Transverse colon (tissue), 3 donors: ENCODE measurements around the gene LAPTM5.

Source experiments
- CTCF ChIP-seq, 5 experiments: fragments of 200-600 bp in 3 of 5; fragments of 450-650 bp in 2 of 5; sonication (generic) in 3 of 5; IDR thresholded peaks; 1 replicate in 2 of 5; 2 replicates in 3 of 5; pipeline ENCODE4 v1.5.1; 2016 to 2017; ENCODE audit warnings: antibody characterized with exemption in 5 of 5, inconsistent platforms in 3 of 5, mild to moderate bottlenecking in 2 of 5, moderate library complexity in 1 of 5
- EP300 ChIP-seq: sonication (generic); formaldehyde crosslinking; IDR thresholded peaks from one replicate; pipeline ENCODE4 v1.6.1; 2017; ENCODE audit warnings: antibody characterized with exemption, low read depth

- TF ChIP-seq CTCF (IDR thresholded peaks at IDR 0.05): no peak
- no peak for TF ChIP-seq EP300
These were observed 17.2 kb upstream of the LAPTM5 start for GRCh38 chr1:30774550-30775432.
